PC-3 (cell line): ENCODE data around the gene IRX4.

Experiments
- EZH2 ChIP-seq: fragments of 300-600 bp; sonication (generic); IDR thresholded peaks from one replicate; pipeline ENCODE4 v1.6.1; 2017; ENCODE audit warnings: antibody characterized with exemption, mild to moderate bottlenecking, low read length; ENCODE audit not compliant: unreplicated experiment
- EZH2phosphoT487 ChIP-seq: fragments of 300-600 bp; sonication (generic); IDR thresholded peaks from 2 replicates; pipeline ENCODE4 v1.6.1; 2018; ENCODE audit warnings: mild to moderate bottlenecking, antibody characterized with exemption, low read length, borderline replicate concordance
- TF ChIP-seq, protein P1 (sequence below): fragments of 300-600 bp; sonication (generic); conservative IDR thresholded peaks from 2 replicates; pipeline ENCODE4 v1.5.1; 2017; ENCODE audit warnings: antibody characterized with exemption, low read depth, mild to moderate bottlenecking, low read length

DNA sequence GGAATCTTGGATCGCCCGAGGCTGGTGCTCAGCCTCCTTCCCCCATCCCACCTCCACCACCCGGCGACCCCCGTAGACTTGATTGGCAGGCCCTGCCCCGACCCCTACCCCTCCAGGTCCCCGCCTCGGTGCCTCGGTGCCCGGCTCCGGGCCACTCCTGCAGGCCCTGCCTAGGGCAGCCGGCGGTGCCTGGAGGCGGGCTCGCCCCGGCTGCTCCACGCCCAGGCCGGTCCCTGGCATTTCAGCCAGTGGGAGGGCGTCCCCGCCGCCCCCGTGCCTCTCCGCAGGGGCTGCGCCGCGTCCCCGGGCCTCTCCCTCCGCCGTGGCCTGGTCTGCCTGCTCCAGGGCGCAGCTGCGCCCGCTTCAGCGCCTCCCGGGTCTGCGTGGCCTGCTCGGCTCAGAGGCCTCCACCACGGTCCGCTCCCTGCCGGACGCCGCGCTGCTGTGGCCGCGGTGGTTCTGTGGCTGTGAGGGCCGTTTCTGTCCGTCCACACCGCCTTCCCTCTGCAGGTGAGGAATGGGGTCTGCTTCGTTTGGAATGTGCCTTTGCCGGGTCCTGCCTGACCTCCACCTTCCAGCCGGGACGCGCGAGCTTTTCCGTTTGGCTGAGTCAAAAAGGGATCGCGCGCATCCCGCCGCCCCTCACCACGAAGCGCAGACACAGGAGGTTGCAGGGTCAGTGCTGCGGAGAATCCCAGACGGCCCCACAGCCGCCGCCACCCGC lies 48.3 kb upstream of the IRX4 start:
- TF ChIP-seq, protein P1, sequence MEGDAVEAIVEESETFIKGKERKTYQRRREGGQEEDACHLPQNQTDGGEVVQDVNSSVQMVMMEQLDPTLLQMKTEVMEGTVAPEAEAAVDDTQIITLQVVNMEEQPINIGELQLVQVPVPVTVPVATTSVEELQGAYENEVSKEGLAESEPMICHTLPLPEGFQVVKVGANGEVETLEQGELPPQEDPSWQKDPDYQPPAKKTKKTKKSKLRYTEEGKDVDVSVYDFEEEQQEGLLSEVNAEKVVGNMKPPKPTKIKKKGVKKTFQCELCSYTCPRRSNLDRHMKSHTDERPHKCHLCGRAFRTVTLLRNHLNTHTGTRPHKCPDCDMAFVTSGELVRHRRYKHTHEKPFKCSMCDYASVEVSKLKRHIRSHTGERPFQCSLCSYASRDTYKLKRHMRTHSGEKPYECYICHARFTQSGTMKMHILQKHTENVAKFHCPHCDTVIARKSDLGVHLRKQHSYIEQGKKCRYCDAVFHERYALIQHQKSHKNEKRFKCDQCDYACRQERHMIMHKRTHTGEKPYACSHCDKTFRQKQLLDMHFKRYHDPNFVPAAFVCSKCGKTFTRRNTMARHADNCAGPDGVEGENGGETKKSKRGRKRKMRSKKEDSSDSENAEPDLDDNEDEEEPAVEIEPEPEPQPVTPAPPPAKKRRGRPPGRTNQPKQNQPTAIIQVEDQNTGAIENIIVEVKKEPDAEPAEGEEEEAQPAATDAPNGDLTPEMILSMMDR: no peak
- TF ChIP-seq EZH2 (no peak), EZH2phosphoT487 (no peak)
